Fibroblast of pulmonary artery (primary cell): ENCODE measurements around the gene MZT2A.
"Not testable (repeated sequence)": the region's sequence is repeated elsewhere in the genome, so short reads cannot be mapped to it uniquely, and the experiment has no call there.

Experiments
- DNase-seq: peaks from one replicate; pipeline ENCODE4 v3.0.0-alpha.2; 2010; ENCODE audit warnings: low read depth
- H3K4me3 ChIP-seq: replicated peaks from 2 replicates; pipeline ENCODE4 v1.5.1; 2011; ENCODE audit warnings: low read depth, mild to moderate bottlenecking, control low read depth, low read length, moderate library complexity
- TF ChIP-seq, protein P1 (sequence below): IDR thresholded peaks from 2 replicates; pipeline ENCODE4 v1.5.1; 2011; ENCODE audit warnings: mild to moderate bottlenecking, control low read depth, low read length, inconsistent platforms; ENCODE audit errors: missing control alignments

The MZT2A gene

DNA sequence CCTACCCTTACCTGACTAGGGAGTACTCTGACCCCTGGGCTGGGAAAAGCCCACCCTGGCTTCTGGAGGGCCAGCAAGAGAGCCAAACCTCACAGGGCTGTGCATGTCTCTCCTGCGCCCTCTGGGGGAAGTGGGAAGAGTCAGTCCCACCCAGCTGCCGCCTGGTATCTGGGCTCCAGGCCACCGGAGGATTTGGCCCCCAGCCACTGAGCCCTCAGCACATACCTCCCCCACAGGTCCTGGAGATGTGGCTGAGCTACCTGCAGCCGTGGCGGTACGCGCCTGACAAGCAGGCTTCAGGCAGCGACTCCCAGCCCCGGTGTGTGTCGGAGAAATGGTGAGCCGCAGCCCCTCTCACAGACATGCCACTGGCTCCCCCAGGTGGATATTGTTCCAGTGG is 24.4 kb upstream of the MZT2A start:
- TF ChIP-seq, protein P1, sequence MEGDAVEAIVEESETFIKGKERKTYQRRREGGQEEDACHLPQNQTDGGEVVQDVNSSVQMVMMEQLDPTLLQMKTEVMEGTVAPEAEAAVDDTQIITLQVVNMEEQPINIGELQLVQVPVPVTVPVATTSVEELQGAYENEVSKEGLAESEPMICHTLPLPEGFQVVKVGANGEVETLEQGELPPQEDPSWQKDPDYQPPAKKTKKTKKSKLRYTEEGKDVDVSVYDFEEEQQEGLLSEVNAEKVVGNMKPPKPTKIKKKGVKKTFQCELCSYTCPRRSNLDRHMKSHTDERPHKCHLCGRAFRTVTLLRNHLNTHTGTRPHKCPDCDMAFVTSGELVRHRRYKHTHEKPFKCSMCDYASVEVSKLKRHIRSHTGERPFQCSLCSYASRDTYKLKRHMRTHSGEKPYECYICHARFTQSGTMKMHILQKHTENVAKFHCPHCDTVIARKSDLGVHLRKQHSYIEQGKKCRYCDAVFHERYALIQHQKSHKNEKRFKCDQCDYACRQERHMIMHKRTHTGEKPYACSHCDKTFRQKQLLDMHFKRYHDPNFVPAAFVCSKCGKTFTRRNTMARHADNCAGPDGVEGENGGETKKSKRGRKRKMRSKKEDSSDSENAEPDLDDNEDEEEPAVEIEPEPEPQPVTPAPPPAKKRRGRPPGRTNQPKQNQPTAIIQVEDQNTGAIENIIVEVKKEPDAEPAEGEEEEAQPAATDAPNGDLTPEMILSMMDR: peak; percentile 34
- not testable (repeated sequence) for H3K4me3 ChIP-seq
- peak; percentile 23 for DNase-seq

DNA sequence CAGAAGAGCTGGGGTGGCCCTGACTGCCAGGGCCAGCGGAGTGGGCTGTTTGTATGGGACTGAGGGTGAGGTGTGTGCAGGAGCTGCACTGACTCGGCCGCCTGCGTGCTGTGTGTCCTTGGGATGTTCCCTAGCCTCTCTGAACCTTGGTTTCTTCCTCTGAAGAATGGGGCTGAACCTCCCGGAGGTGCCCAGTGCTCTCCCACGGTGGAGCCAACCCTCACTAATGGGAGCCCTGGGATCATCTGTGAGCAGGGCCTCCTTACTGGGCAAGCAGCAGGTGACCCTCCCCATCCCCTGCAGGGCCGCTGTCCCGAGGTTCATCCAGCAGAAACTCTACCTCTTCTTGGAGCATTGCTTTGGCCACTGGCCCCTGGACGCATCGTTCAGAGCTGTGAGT is 23.8 kb upstream of the MZT2A start:
- DNase-seq: no peak
- H3K4me3 ChIP-seq: no peak overlapping the region
- TF ChIP-seq, protein P1: no peak

DNA sequence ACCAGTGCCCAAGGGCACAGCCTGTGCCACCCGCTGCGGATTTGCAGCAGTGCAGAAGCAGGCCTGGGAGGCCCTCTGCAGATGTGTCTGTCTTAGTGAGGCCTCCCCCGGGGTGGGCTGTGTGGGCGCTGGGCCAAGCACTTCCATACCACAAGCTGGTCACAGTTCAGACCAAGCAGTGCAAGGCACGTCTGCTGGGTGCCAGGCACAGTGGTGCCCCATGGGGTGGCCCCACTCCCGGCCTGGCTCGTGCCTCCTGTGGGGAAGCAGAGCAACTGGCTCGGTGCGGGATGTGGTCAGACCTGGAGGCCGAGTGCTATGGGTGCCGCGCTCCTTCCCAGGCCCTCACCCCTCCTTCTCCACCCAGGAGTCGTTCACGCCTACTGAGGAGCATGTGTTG is 23.0 kb upstream of the MZT2A start:
- not testable (repeated sequence) for DNase-seq, H3K4me3 ChIP-seq

DNA sequence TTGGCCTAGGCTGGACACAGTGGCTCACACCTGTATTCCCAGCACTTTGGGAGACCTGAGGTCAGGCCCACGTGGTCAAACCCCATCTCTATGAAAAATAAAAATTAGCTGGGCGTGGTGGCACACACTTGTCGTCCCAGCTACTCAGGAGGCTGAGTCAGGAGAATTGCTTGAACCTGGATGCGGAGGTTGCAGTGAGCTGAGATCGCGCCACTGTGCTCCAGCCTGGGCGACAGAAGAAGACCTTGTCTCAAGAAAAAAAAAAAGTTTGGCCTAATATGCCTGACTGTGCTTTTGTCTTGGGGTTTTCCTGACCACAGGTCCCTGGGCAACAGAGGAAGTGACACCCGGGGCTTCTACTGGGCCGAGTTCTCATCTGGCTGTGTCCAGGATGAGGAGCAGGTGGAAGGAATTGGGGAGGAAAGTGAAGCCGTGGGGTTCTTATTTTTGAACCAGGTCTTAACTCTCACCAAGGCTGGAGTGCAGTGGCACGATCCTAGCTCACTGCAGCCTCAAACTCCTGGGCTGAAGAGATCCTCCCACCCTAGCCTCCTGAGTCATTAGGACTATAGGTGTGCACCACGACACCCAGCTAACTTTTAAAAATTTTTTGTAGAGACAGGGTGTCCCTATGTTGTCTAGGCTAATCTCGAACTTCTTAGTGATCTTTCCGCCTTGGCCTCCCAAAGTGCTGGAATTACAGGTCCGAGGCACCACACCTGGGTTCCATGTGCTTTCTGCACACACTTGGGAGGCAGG is 22.4 kb upstream of the MZT2A start:
- not testable (repeated sequence) for H3K4me3 ChIP-seq, DNase-seq

DNA sequence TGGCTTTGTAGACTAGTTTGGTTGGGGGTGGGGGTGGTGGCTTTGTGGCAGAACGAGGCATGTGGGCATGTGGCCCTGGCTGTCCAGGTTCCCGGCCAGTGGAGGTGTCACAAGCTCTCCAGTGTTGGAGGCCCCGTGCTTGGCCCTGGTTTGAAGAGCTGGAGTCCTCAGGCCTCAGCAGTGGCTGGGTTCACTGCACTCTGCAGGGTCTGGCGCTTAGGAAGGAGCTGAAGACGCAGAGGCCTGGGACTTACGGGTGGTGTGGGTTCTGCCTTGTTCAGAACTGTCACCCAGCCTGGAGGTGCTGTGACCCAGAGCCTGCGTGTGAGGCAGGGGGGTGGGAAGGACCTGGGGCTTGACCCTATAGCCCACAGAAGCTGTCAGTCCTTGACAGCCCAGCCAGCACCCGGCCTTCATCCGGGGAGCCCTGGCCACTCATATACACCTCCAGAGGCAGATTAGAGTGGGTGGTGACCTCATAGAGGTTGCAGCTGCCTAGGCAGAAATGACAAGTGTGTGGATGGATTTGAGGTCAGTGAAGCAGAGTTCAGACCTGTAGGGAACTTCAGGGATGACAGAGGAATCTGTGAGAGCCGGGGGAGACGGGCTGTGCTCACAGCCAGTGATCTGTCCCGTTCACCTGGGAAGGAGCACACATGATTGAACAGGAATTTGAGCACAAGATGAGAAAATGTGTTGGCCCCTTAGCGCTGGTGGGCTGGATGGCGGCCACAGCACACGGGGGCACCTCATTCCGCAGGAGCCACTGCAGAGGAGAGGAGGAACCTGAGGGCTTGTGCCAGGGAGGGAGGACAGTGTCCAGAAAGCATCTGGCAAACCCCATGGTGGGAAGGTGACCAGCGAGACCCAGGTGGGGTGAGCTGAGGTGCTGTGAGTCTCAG is 20.0 kb upstream of the MZT2A start:
- H3K4me3 ChIP-seq, DNase-seq: not testable (repeated sequence)

DNA sequence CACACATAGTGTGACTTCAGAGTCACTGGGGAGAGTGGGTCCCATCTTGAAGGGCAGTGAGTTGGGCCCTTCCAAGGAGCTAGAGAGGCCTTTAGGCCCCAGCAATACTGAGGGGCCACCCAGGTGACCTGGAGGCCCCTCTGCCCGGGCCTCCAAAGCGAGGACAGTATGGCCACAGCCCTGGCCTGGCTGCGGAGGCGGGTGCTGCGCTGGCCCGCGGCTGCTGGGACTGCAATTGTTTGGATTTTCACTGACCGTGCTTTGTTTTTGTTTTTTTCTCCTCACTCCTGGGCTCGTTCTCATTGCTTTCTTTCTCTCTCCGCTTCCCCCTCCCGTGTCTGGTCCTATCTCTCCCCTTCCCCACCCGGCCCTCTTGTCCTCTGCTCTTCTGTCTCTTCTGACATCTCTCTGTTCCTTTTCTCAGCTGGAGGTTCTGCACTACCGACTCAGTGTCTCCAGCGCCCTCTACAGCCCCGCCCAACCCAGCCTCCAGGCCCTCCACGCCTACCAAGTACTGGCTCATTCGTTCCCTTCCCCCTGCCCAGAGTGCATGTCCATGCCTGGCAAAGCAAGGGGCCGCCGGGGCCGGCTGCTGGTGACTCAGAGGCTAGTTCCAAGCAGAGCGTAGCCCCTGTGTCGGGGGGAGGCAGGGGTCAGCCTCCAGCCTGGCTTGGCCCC is 19.2 kb upstream of the MZT2A start:
- not testable (repeated sequence) for DNase-seq, H3K4me3 ChIP-seq

DNA sequence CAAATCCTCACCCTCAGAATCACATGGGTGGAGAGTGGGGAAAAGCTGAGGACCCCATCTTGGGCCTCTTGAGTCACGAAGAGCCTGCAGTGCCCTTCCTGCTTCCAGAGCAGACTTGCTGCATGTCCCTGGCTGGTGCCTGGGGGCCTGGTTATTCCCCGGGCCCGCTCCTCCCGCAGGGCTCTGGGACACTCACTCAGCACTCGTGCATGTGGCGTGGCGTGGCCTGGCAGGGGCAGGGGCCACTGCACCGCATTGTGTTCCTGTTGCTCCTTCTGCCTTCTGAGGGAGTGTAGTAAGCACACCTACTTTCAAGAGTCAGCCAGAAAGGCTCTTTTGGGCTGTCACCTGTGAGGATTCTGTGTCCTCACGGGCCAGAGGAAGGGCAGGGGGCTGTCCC is 17.4 kb upstream of the MZT2A start:
- no peak overlapping the region for H3K4me3 ChIP-seq
- DNase-seq: no peak
- TF ChIP-seq, protein P1: no peak

DNA sequence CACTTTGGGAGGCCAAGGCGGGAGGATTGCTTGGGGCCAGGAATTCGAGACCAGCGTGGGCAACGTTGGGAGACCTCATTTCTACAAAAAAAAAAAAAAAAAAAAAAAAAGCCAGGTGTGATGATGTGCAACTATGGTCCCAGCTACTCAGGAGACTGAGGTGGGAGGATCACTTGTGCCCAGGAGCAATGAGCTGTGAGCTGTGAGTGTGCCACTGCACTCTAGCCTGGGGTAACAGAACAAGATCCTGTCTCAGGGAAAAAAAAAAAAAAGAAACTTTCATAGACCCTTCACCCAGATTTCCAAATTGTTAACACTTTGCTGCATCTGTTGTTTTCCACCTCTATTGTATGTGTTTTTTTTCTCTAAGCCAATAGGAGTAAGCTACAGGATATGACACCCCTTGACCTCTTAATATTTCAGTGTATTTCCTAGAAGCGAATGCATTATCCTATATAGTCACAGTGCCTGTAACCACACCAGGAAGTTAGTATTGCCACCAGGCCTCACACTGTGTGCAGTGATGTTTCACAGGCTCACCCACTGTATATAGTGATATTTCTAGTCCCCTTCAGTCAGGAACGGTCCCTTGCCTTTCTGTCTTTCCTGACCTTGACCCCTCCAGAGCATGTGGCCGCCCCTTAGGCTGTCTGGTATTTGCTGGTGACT is 12.0 kb upstream of the MZT2A start:
- not testable (repeated sequence) for H3K4me3 ChIP-seq, DNase-seq

DNA sequence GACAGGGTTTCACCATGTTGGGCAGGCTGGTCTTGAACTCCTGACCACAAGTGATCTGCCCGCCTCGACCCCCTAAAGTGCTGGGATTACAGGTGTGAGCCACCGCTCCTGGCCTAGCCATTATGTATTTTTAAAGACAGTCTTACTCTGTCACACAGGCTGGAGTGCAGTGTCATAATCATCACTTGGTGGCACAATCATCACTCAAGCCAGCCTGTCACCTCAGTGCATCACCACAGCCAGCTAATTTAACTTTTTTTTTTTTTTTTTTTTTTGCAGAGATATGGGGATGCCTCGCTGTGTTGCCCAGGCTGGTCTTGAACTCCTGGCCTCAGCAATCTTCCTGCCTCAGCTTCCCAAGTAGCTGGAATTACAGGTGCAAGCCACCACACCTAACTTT is 11.4 kb upstream of the MZT2A start:
- DNase-seq, H3K4me3 ChIP-seq: not testable (repeated sequence)

DNA sequence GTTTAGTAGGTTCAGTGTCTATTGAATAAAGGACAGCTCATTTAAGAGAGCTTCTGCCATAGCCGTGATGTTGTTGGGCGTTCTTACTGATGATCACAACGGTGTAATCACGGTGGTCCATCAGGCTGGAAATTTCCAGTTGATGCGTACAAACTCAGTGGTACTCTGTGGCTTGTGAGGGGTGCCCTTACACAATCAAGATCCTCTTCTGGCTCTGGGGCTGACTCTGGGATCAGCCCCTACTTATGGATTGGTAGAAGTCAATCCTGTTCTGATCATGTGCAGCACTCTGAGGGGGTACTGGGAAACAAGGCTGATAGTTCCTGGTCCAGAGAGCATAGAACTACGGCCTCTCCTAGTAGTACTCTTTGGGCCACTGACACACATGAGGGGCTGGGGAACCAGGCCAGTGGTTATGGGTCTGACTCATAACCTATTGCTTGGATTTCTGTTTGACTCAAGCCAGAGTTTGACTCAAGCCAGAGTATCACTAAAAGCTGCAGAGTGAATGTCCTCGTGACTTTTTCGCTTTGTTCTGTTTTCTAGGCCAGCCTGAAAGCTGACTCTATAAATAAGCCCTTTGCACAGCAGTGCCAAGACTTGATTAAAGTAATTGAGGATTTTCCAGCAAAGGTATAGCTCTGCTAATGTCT is 6.2 kb upstream of the MZT2A start:
- H3K4me3 ChIP-seq: not testable (repeated sequence)
- peak; percentile 29 for DNase-seq

DNA sequence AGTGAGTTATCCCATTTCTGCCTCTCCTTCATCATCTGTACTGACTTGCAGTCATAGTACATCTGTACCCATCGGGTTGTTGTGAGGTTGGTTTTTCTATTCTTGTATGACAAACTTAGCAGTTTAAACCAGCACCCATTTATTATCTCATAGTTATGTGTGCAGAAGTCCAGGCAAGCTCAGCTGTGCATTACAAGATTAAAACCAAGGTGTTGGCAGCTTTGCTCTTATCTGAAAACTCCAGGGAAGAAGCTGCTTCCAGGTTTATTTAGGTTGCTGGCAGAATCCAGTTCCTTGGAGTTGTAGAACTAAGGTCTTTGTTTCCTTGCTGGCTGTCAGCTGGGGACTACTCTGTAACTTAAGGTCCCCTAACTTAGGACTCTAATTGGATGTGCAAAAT is 3.3 kb upstream of the MZT2A start:
- DNase-seq, H3K4me3 ChIP-seq: not testable (repeated sequence)
